ENCODE results near the gene SRP54.
A peak's percentile ranks its signal among the peaks of the same experiment; 100 is the strongest.
"Not testable (repeated sequence)": the region's sequence is repeated elsewhere in the genome, so short reads cannot be mapped to it uniquely, and the experiment has no call there.

The SRP54 gene

DNA sequence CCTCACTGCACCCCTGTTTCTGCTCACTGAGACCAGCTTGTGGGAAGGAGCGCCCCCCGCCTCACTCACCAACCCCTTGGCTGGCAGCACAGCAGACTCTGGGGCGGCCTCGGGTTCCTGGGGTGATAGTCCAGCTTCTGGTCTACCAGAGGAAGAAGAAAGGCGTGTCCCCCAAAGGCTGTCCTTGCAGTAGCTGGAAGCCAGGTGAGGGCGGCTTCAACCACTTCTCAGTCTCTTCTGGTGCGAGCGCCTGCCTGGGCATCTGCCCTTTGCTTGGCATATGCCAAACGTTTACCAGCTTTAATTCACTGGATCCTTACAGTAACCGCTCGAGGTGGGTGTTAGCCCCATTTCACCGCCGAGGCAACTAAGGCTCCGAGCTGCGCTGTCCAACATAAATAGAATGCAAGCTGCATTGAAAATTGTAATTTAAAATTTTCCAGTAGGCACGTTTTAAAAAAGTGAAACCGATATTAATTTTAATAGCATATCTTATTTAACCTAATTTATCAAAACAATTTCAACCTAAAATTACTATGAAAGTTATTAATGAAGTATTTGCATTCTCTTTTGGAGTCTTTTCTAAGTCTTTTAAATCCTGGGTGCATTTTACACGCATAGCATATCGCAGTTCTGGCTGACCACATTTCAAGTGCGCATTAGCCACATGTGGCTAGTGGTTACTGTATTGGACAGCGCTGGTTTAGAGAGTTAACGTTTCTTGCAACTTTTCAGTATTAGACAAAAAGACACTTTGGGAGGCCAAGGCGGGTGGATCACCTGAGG lies 64.2 kb downstream of the SRP54 start:
- no peak for DNase-seq (ENCODE audit: low read depth in 2 of 2)

DNA sequence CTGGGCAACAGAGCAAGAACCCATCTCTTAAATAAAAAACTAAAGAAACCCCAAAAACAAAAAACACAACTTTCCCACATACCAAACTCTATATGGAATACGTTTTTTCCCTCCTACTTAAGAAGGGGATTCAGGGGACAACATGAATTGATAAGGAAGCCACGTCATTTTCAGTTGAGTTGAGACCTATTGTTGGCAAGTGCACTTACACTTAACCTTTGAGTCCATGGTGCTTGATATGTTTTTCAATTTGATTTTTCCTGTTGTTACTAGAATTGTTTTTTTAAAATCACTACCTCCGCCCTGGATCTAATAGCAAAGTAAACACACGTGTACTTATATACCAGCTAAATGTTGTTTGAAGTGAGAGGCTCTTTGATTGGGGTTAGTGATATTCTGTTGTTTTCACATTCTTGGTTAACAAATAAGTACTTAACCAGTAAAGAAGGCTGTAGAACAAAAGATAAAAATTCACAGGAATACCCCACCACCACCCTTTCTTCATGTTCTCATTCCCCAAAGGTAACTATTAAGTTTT lies 65.3 kb downstream of the SRP54 start:
- no peak for DNase-seq (ENCODE audit: low read depth in 2 of 2)

DNA sequence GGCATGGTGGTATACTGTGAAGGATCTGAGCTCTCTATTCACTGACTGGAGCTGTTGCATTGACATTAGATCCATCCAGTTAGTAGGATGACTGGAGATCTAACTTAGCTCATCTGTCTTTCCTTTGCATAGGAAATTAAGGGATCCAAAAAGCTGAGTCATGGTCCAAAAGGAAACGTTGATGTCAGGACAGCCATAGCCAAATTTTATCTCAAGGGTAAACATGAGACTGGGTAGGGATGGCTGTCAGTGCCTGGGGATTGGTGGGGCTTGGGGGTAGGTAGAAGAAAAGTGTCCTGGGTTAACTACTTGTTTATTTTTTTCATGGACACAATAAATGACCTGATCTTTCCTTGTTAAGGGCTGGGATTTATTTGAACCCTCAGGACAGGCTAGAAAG lies 67.9 kb downstream of the SRP54 start:
- DNase-seq (ENCODE audit: low read depth in 2 of 2): peak in 1 of 2 experiments; percentile 21

DNA sequence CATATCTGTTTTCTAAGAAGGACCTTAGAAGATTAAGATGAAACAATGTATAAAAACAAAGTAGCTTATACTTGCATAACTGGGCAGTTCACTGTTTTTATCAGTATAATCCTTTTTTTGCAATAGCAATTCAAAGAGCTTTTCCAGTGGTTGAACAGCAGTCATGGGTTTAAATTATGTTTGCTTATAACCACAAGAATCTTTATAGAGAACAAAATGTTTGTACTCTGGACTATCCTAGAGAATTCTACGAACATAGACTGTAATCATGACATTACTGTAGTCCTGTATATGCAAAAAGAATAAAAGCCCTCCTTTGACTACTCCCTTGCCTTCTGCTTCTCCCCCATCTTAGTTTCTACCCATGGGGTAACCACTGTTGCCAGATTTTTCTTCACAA lies 69.0 kb downstream of the SRP54 start:
- DNase-seq (ENCODE audit: low read depth in 2 of 2): no peak

DNA sequence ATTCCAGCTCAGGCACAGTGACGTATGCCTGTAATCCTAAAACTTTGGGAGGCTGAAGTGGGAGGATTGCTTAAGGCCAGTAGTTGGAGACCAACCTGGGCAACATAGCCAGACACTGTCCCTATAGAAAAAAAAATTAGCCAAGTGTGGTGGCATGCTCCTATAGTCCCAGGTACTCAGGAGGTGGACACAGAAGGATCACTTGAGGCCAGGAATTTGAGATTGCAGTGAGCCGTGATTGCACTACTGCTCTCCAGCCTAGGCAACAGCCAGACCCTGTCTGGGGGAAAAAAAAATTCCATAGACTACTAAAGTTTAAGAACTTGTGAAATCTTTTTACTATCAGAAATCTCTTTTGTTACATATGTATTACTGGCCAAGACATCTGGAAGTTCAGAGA lies 69.8 kb downstream of the SRP54 start:
- no peak for DNase-seq (ENCODE audit: low read depth in 2 of 2)

DNA sequence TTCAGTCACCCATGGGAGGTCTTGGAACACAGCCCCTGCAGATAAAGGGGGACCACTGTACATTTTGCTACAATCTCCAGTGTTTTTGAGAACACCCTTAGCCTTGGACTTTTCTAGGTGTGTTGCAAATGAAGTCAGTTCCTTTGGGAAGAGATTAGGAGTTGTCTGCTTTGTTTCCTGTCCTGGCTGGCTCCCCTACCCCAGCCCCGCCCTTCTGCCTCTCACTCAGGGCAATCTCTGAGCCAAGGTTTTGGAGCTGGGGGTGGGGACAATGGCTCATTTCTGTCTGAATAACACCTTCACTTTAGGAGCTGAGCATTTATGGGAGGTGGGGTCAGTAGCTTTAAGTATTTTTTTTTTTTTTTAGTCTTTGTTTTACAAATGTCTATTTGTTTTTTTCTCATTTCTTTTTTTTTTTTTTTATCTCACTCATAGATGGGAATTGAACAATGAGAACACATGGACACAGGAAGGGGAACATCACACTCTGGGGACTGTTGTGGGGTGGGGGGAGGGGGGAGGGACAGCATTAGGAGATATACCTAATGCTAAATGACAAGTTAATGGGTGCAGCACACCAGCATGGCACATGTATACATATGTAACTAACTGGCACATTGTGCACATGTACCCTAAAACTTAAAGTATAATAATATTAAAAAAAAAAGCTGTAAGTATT lies 78.5 kb downstream of the SRP54 start:
- DNase-seq (ENCODE audit: low read depth in 2 of 2): not testable (repeated sequence)

DNA sequence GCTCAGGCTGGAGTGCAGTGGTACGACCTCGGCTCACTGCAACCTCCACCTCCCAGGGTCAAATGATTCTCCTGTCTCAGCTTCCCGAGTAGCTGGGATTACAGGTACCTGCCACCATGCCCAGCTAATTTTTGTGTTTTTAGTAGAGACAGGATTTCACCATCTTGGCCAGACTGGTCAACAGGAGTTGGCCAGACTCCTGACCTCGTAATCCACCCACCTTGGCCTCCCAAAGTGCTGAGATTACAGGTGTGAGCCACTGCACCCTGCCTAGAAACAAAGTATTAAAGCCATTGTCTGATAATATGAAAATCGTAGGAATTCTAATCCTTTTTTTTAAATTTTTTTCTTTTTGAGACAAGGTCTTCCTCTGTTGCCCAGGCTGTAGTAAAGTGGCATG lies 82.9 kb downstream of the SRP54 start:
- DNase-seq (ENCODE audit: low read depth in 2 of 2): not testable (repeated sequence)

DNA sequence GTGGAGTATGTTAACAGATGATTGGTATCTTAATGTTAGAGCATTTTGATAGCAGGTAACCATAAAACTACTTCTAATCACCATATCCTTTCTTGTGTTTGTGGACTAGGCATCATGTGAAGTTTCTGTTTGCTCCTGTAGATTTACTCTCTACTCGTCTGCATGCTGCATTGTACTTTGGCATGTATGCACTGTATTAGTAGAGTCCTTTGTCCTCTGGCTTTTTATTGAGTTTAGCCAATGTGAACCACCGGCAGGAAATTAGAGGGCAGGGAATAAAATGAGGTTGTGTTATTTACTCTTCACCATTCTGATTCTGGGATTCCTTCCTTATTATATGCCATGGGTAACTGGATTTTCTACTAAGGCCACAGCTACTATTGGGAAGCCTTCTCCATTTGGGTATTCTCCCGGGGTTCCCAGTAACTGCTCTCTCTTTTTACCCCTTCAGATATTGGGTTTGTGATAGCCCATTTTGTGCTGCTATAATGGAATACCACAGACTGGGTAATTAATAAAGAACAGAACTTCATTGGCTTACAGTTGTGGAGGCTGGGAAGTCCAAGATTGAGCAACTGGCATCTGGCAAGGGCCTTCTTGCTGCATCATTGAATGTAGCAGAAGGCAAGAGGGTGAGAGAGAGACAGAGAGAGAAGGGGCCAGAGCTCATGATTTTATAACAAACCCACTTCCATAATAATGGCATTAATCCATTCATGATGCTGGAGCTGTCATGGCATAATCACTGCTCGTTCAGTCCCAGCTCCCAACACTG lies 85.6 kb downstream of the SRP54 start:
- DNase-seq (ENCODE audit: low read depth in 2 of 2): no peak

DNA sequence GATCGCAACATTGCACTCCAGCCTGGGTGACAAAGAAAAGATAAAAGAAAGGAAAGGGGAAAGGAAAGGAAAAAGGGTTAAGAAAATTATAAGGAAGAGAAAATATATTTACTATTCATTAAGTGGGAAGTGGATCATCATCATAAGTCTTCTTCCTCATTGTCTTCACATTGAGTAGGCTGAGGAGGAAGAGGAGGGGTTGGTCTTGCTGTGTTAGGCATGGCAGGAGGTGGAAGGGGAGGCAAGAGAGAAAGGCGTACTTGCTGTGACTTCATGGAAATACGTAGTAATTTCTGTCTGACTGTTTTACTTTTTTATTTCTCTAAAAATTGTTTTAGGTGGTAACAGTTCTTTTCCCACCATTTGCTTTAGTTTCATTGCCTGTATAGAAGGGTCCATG lies 89.4 kb downstream of the SRP54 start:
- no peak for DNase-seq (ENCODE audit: low read depth in 2 of 2)

DNA sequence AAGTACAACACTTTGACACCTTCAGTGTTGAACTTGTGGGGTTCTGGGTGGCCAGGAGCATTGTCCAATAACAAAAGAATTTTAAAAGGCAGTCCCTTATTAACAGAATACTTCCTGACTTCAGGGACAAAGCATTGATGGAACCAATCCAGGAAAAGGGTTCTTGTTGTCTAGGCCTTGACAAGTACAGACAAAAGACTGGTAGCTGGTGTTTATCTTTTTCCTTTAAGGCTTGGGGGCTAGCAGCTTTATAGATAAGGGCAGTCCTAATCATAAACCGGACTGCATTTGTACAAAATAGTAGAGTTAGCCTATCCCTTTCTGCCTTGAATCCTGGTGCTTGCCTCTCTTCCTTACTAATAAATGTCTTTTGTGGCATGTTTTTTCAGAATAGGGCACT lies 90.7 kb downstream of the SRP54 start:
- no peak for DNase-seq (ENCODE audit: low read depth in 2 of 2)

DNA sequence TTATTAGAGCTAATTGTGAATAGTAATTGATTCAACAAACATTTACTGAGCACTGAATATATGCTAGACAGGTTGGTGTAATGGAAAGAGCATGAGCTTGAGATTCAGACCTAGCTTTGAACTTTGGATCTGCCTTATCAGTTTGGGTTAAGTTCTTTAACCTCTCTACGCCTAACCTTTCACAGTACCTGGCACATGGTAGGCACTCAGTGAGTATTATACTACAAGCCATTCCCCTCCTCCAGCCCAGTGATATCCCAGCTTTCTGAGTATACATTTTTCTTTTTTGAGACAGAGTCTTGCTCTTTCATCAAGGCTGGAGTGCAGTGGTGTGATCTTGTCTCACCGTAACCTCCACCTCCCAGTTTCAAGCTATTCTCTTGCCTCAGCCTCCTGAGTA lies 95.3 kb downstream of the SRP54 start:
- no peak for DNase-seq (ENCODE audit: low read depth in 2 of 2)

All from fibroblast of skin of left biceps (primary cell).